Activated CD4-positive, alpha-beta T cell treated with anti-CD3 and anti-CD28 coated beads, Interleukin-10, Interleukin-2, amounts not matched to agents 100 ng/mL and 50 ng/mL, durations not matched to agents 16 hours and 8 hours (primary cell): ENCODE results near the gene PSMB11.

Source experiments
- DNase-seq: peaks from one replicate; pipeline ENCODE4 v3.0.0-alpha.2; 2020

PSMB11 gene

DNA sequence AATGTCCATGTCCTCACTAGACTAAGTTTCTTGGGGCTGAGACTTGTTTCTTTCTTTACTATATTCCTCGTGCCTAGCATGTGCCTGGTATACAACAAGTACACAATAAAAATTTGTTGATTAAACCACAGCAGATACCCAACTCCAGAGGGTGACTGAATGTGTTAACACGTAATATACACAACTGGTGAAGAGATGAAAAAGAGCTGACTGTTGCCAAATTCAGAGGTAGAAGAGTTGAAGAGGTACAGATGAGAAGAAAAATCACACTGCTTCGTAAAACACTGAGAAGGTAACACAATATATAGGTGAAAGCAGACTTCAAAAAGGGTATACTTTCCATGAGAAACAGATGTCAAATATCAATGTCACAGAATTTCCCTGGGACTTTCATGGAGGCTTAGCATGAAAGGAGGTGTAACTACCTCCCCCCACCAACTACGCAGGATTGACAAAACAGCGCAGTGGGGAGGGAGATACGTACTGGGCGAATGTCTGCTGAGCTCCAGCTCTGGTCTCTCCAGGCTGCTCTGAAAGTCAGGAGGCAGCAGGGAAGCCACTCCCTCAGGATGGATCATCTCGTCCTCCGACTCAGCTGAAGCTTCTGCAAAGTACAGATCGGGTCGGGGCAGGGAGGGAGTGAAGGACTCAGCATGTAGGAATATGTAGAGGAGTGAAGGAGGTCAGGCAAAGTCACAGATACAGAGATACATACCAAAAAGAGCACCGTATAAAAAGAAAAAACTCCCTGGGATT, 47.7 kb downstream of the PSMB11 start:
- no peak for DNase-seq

DNA sequence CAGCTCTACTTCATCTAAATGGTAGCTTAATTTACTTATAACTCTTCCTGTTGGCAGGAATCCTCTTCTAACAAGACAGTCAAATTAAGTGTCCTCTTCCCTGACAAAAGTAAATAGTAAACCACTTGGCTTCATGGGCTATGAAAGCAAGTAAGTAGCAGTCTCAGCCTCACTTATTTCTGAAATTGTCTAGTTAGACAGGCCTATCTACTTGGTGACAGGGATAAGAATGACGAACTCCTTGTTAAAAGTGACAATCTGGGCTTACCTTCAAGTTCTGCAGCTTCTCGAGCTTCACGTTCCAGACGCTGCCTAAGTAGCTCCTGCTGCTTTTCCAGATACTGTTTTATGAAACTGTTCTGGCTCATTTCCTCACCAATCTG, 48.2 kb downstream of the PSMB11 start:
- DNase-seq, result no peak

DNA sequence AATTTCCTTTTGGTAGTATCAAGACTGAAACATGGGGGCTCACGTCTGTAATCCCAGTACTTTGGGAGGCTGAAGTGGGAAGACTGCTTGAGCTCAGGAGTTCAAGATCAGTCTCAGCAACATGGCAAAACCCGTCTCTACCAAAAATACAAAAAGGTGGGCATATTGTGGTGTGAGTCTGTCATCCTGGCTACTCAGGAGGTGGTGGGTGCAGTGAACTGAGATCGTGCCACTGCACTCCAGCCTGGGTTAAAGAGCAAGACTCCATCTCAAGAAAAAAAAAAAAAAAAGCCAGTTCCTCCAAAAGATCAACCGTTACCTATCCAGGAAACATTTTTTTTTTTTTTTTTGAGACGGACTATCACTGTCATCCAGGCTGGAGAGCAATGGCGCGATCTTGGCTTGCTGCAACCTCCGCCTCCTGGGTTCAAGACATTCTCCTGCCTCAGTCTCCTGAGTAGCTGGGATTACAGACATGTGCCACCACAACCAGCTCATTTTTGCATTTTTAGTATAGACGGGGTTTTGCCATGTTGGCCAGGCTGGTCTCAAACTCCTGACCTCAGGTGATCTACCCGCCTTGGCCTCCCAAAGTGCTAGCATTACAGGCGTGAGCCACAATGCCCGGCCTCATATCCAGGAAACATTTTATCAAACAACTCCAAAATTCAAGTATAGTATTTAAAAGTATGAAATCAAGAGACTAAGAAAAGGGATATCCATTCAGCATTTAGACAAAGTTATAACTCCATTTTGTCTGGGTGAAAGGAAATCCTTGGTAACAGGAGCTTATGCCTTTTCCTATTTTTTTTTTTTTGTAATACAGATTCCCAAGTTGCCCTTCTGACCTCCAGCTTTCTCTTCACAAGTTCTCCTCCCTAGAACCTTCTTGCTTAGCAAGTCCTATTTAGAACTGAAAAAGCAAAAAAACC, 49.5 kb downstream of the PSMB11 start:
- no peak for DNase-seq

DNA sequence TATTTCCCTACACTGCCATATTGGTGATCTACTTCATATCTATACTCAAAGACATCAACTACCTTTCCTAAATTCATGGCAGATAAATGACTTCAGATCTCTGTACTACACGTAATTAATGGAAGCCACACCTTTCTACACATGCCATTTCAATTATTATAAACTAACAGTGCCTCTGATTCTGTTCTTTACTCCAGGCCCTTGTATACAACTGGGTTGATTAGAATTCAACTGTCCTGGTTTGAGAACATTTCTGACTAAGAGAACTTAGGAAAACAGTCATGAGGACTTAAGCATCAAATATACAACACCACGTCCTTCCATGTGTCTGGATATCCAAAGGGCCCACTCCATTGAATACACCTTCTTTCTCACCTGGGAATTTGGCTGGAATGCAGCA, 51.1 kb downstream of the PSMB11 start:
- no peak for DNase-seq

DNA sequence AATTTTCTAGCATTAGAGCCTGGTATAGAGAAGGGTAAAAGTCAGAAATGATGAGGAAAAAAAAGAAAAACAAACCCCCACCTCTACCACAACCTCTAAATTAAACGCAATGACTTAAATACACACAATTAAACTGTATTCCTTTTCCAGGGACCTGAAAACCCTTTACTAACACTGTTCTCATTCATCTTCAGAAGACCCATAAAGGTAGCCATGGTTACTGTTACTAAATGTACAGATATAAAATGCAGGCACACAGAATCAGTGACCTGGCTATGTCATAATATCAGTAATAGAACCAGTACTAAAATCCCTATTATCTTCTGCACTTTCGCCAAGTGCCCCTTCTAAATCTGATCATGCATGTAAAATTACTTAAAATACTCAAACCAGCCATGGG, 51.5 kb downstream of the PSMB11 start:
- no peak for DNase-seq
